ENCODE results near the gene PRUNE2. TPM values are rescaled to one million over a fixed set of nuclear protein-coding genes. Genes with fewer than 3 reads are reported as not detected.

Gene PRUNE2
- total RNA-seq, 1 donor from 2014 or later: 63.8 TPM

DNA sequence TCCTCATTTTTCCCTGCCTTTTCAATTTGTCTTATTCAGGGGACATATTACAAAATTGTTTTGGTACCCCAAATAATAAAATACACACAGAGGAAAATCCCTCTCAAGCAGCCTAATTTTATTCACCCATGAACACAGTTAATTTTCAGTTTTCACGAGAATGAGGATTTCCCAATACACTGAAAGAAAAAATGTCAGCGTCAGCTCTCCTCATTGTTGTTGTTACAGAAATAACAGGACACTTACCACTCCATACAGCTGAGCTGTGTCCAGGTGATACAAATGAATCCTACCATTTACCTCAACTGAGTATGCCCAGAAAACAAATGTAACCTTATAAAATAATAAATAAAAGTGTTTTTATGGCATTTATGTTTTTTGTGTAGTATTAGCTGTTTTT is 286.3 kb downstream of the PRUNE2 start:
- no peaks in the 10 kb centered on the region for H3K4me1 Mint-ChIP-seq (ENCODE audit: low read depth, unreplicated experiment)
- H3K9me3 Mint-ChIP-seq (ENCODE audit: unreplicated experiment): no peaks in the 10 kb centered on the region
- no peaks in the 10 kb centered on the region for H3K36me3 Mint-ChIP-seq (ENCODE audit: unreplicated experiment)
- no peak overlapping the region for H3K27ac Mint-ChIP-seq (ENCODE audit: unreplicated experiment)
- H3K4me3 Mint-ChIP-seq (ENCODE audit: unreplicated experiment): no peak overlapping the region
- no peak for DNase-seq
- TF ChIP-seq CTCF (IDR thresholded peaks at IDR 0.05; ENCODE audit: partially characterized antibody, unreplicated experiment): no peak
- no peaks in the 10 kb centered on the region for H3K27me3 Mint-ChIP-seq (ENCODE audit: unreplicated experiment)

DNA sequence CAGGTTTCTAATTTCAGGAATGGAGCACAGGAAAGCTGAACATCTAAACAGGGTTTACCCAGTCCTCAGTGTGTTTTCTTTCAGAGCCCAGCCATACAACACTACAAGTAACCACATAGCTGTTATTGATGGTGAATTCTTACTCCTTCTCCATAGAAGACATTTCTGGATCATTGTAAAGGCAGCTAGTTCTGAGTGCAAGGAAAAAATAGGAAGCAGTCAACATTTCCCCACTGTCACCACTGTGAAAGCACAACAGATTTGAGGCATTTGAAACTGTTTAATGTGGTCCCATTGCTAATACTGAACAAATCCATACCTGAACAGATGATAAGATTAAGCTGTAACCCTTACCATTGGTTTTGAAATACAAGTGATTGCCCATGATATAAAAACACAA is 286.7 kb downstream of the PRUNE2 start:
- DNase-seq: no peak
- H3K4me3 Mint-ChIP-seq (ENCODE audit: unreplicated experiment): no peak overlapping the region
- no peak for TF ChIP-seq CTCF (IDR thresholded peaks at IDR 0.05; ENCODE audit: partially characterized antibody, unreplicated experiment)
- H3K27me3 Mint-ChIP-seq (ENCODE audit: unreplicated experiment): no peaks in the 10 kb centered on the region
- H3K4me1 Mint-ChIP-seq (ENCODE audit: low read depth, unreplicated experiment): no peaks in the 10 kb centered on the region
- no peaks in the 10 kb centered on the region for H3K9me3 Mint-ChIP-seq (ENCODE audit: unreplicated experiment)
- H3K27ac Mint-ChIP-seq (ENCODE audit: unreplicated experiment): no peak overlapping the region
- no peaks in the 10 kb centered on the region for H3K36me3 Mint-ChIP-seq (ENCODE audit: unreplicated experiment)

GRCh38 chr9:76618762-76619161 is 287.2 kb downstream of the PRUNE2 start:
- TF ChIP-seq CTCF (IDR thresholded peaks at IDR 0.05; ENCODE audit: partially characterized antibody, unreplicated experiment): no peak
- Mint-ChIP-seq H3K4me1 (ENCODE audit: low read depth, unreplicated experiment) (no peaks in the 10 kb centered on the region), H3K9me3 (ENCODE audit: unreplicated experiment) (no peaks in the 10 kb centered on the region), H3K36me3 (ENCODE audit: unreplicated experiment) (no peaks in the 10 kb centered on the region), H3K27ac (ENCODE audit: unreplicated experiment) (no peak overlapping the region), H3K27me3 (ENCODE audit: unreplicated experiment) (no peaks in the 10 kb centered on the region), H3K4me3 (ENCODE audit: unreplicated experiment) (no peak overlapping the region)
- no peak for DNase-seq

GRCh38 chr9:76617497-76618175 is 288.3 kb downstream of the PRUNE2 start:
- no peaks in the 10 kb centered on the region for H3K9me3 Mint-ChIP-seq (ENCODE audit: unreplicated experiment)
- no peaks in the 10 kb centered on the region for H3K27me3 Mint-ChIP-seq (ENCODE audit: unreplicated experiment)
- no peaks in the 10 kb centered on the region for H3K36me3 Mint-ChIP-seq (ENCODE audit: unreplicated experiment)
- H3K4me3 Mint-ChIP-seq (ENCODE audit: unreplicated experiment): no peak overlapping the region
- no peak overlapping the region for H3K27ac Mint-ChIP-seq (ENCODE audit: unreplicated experiment)
- no peak for DNase-seq
- H3K4me1 Mint-ChIP-seq (ENCODE audit: low read depth, unreplicated experiment): no peaks in the 10 kb centered on the region
- no peak for TF ChIP-seq CTCF (IDR thresholded peaks at IDR 0.05; ENCODE audit: partially characterized antibody, unreplicated experiment)

- H3K27ac Mint-ChIP-seq (ENCODE audit: unreplicated experiment): no peak overlapping the region
- DNase-seq: no peak
- H3K27me3 Mint-ChIP-seq (ENCODE audit: unreplicated experiment): no peaks in the 10 kb centered on the region
- H3K36me3 Mint-ChIP-seq (ENCODE audit: unreplicated experiment): no peaks in the 10 kb centered on the region
- H3K9me3 Mint-ChIP-seq (ENCODE audit: unreplicated experiment): no peaks in the 10 kb centered on the region
- H3K4me1 Mint-ChIP-seq (ENCODE audit: low read depth, unreplicated experiment): no peaks in the 10 kb centered on the region
- TF ChIP-seq CTCF (IDR thresholded peaks at IDR 0.05; ENCODE audit: partially characterized antibody, unreplicated experiment): no peak
- H3K4me3 Mint-ChIP-seq (ENCODE audit: unreplicated experiment): no peak overlapping the region
Measured at GRCh38 chr9:76616780-76617179, 289.1 kb downstream of the PRUNE2 start.
